H1 (cell line): Measurements from ENCODE around the gene ZNF397. TPM values are rescaled to one million over a fixed set of nuclear protein-coding genes. Genes with fewer than 3 reads are reported as not detected.

Experiments
- CHD7 ChIP-seq: fragments of 300-600 bp; sonication (generic); IDR thresholded peaks from 2 replicates; pipeline ENCODE4 v1.7.1; 2012; ENCODE audit warnings: low read length, moderate library complexity, mild to moderate bottlenecking, inconsistent platforms; ENCODE audit not compliant: insufficient replicate concordance
- RFX5 ChIP-seq: IDR thresholded peaks from 2 replicates; pipeline ENCODE4 v1.6.1; 2011; ENCODE audit warnings: low read depth, low read length, improper control_type of control experiment, borderline replicate concordance
- RNF2 ChIP-seq: fragments of 200-900, 300-1000 bp; sonication (generic); IDR thresholded peaks from 2 replicates; pipeline ENCODE4 v1.7.1; 2016; ENCODE audit warnings: borderline replicate concordance, low read depth, mild to moderate bottlenecking, antibody characterized with exemption, low read length; ENCODE audit not compliant: poor library complexity, severe bottlenecking; ENCODE audit errors: missing control alignments
- SIN3A ChIP-seq, 2 experiments: IDR thresholded peaks in 1 of 2; conservative IDR thresholded peaks in 1 of 2; 2 replicates each; pipeline ENCODE4 v1.6.1; 2011 to 2012; ENCODE audit warnings: low read length in 2 of 2, improper control_type of control experiment in 1 of 2, low read depth in 1 of 2, mild to moderate bottlenecking in 1 of 2
- SP1 ChIP-seq: IDR thresholded peaks from 2 replicates; pipeline ENCODE4 v1.6.1; 2011; ENCODE audit warnings: low read depth, low read length
- ZNF274 ChIP-seq: IDR thresholded peaks from 2 replicates; pipeline ENCODE4 v1.7.0; 2012; ENCODE audit warnings: low read length, borderline replicate concordance; ENCODE audit errors: extremely low read depth
- polyA plus RNA-seq, 7 experiments: library from polyadenylated mRNA; depleted of rRNA in 3 of 7; stranded (reverse) in 5 of 7; unstranded in 2 of 7; fragments of >200 nt in 5 of 7; fragments of 200-250 nt in 2 of 7; gene quantifications; 1 replicate in 5 of 7; 2 replicates in 1 of 7; 4 replicates in 1 of 7; pipeline versions ENCODE4 v1.2.1 to v1.2.3, GENCODE V29; 2011 to 2013; ENCODE audit warnings: missing spikeins in 2 of 7, mixed read lengths in 2 of 7
- total RNA-seq: library from RNA; stranded (reverse); fragmentation: NEBNext Ultra II Directional; extraction: Animal tissue kit (Norgen Biotek cat#: 25700); gene quantifications from 2 replicates; pipeline ENCODE4 v1.2.1, GENCODE V29; 2021

The ZNF397 gene
- total and polyA plus RNA-seq, 2 of the 8 experiments (the other 6 are each of a cell fraction or from before 2014, with no cell fraction given): 9.8 to 39.5 TPM

GRCh38 chr18:35289293-35289692 is 48.5 kb downstream of the ZNF397 start (continued):
- TF ChIP-seq SIN3A (conservative IDR thresholded peaks at IDR 0.05 in 1 of 2, IDR thresholded peaks at IDR 0.05 in 1 of 2; ENCODE audit: low read depth in 1 of 2, low read length in 2 of 2) (no peak), RNF2 (no peak), RFX5 (no peak), ZNF274 (no peak), CHD7 (no peak), SP1 (no peak)
- TF ChIP-seq, all 59 proteins: peak for 0
